B cell (primary cell): ENCODE data around the gene KCNT1.

ENCODE experiments used
- EZH2 ChIP-seq: IDR thresholded peaks from 2 replicates; pipeline ENCODE4 v1.6.1; 2012; ENCODE audit warnings: borderline replicate concordance, low read depth, mild to moderate bottlenecking, moderate library complexity, low read length; ENCODE audit not compliant: insufficient read depth, poor library complexity, severe bottlenecking
- TF ChIP-seq, protein P1 (sequence below): fragments of 200-600 bp; IDR thresholded peaks from one replicate; pipeline ENCODE4 v1.8.0; 2022; ENCODE audit warnings: antibody characterized with exemption, mild to moderate bottlenecking

DNA sequence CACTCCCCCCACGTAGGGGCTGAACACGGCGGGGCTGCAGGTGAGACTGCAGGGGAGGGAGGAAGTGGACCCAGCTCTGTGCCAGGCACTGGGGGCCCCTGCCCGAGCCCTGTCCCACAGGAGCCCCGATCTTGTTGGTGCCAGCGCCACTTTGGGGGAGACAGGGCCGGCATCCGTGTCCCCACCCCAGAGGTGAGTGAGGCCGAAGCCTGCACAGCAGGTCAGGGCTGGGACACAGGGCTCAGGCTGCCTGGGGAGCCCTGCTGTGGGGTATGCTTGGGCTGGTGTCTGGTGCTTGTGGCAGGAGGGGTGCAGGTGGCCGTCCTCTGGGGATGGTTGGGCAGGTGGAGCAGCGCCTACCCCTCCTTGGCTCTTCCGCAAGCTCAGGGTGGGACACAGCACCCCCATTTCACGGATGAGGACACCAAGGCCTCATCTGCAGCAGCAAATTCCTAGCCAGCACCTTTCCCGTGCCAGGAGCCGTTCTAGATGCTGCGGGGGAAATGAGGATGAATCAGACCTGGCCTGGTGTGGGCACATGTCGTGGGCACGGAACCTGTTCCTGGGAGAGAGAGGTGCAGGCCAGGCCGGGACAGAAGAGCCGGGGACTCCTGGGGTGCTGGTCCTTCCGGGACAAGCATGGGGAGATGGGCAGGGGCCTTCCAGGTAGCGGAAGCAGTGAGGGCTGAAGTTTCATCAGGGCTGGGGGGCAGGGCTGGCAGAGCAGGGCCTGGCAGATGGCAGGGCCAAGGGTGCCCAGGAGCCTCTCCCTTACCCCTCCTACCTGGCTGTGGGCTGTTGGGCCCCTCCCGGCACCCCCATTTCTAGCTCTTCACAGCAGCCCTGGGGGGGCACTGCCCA, 35.2 kb downstream of the KCNT1 start:
- TF ChIP-seq, protein P1, sequence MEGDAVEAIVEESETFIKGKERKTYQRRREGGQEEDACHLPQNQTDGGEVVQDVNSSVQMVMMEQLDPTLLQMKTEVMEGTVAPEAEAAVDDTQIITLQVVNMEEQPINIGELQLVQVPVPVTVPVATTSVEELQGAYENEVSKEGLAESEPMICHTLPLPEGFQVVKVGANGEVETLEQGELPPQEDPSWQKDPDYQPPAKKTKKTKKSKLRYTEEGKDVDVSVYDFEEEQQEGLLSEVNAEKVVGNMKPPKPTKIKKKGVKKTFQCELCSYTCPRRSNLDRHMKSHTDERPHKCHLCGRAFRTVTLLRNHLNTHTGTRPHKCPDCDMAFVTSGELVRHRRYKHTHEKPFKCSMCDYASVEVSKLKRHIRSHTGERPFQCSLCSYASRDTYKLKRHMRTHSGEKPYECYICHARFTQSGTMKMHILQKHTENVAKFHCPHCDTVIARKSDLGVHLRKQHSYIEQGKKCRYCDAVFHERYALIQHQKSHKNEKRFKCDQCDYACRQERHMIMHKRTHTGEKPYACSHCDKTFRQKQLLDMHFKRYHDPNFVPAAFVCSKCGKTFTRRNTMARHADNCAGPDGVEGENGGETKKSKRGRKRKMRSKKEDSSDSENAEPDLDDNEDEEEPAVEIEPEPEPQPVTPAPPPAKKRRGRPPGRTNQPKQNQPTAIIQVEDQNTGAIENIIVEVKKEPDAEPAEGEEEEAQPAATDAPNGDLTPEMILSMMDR: no peak
- no peak for TF ChIP-seq EZH2
